ENCODE data around the gene GRID1.

DNA sequence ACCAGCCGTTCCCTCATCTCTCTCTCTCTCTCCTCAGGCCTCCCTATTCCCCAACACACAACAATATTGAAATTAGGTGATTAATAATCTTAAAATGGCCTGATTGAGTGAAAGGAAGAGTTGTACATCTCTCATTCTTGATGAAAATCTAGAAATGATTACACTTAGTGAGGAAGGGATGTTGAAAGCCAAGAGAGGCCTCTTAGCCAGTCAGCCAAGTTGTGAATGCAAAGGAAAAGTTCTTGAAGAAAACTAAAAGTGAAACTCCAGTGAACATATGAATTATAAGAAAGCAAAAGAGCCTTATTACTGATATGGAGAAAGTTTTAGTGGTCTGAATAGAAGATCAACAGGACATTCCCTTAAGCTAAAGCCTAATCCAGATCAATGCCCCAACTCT is 695.1 kb downstream of the GRID1 start:
- TF ChIP-seq POLR2A (IDR thresholded peaks at IDR 0.05), result no peak
- TF ChIP-seq, protein P1, sequence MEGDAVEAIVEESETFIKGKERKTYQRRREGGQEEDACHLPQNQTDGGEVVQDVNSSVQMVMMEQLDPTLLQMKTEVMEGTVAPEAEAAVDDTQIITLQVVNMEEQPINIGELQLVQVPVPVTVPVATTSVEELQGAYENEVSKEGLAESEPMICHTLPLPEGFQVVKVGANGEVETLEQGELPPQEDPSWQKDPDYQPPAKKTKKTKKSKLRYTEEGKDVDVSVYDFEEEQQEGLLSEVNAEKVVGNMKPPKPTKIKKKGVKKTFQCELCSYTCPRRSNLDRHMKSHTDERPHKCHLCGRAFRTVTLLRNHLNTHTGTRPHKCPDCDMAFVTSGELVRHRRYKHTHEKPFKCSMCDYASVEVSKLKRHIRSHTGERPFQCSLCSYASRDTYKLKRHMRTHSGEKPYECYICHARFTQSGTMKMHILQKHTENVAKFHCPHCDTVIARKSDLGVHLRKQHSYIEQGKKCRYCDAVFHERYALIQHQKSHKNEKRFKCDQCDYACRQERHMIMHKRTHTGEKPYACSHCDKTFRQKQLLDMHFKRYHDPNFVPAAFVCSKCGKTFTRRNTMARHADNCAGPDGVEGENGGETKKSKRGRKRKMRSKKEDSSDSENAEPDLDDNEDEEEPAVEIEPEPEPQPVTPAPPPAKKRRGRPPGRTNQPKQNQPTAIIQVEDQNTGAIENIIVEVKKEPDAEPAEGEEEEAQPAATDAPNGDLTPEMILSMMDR (IDR thresholded peaks at IDR 0.05), result no peak
